Neural progenitor cell (in vitro differentiated cells): ENCODE data around the gene DNAJC18. TPM values are rescaled to one million over a fixed set of nuclear protein-coding genes. Genes with fewer than 3 reads are reported as not detected.

ENCODE experiments used
- DNase-seq: peaks from one replicate; pipeline ENCODE4 v3.0.0-alpha.2; 2016; ENCODE audit warnings: low spot score
- H2AFZ ChIP-seq: fragments of 200-600 bp; sonication (generic); replicated peaks from 2 replicates; pipeline ENCODE4 v1.6.1; 2016; ENCODE audit warnings: antibody characterized with exemption
- H3F3A ChIP-seq: fragments of 200-600 bp; sonication (generic); 2 replicates; pipeline ENCODE4 v1.6.1; 2016; ENCODE audit warnings: antibody characterized with exemption, low read depth
- H3K27ac ChIP-seq: fragments of 200-600 bp; sonication (generic); 2 replicates; pipeline ENCODE4 v1.5.1; 2016; ENCODE audit warnings: mild to moderate bottlenecking
- H3K27me3 ChIP-seq: fragments of 200-600 bp; sonication (generic); 2 replicates; pipeline ENCODE4 v1.6.1; 2016; ENCODE audit warnings: mild to moderate bottlenecking, moderate library complexity
- H3K36me3 ChIP-seq: fragments of 200-600 bp; sonication (generic); 2 replicates; pipeline ENCODE4 v1.5.1; 2016
- H3K4me1 ChIP-seq: fragments of 200-600 bp; sonication (generic); 2 replicates; pipeline ENCODE4 v1.6.1; 2016; ENCODE audit warnings: mixed run types
- H3K4me2 ChIP-seq: fragments of 200-600 bp; sonication (generic); 2 replicates; pipeline ENCODE4 v1.6.1; 2016
- H3K4me3 ChIP-seq: fragments of 200-600 bp; sonication (generic); 2 replicates; pipeline ENCODE4 v1.5.1; 2016
- H3K79me2 ChIP-seq: fragments of 200-600 bp; sonication (generic); 2 replicates; pipeline ENCODE4 v1.6.1; 2016; ENCODE audit warnings: low read depth
- H3K9ac ChIP-seq: fragments of 200-600 bp; sonication (generic); 2 replicates; pipeline ENCODE4 v1.6.1; 2016
- H3K9me3 ChIP-seq: fragments of 200-600 bp; sonication (generic); 2 replicates; pipeline ENCODE4 v1.5.1; 2016; ENCODE audit warnings: low read depth
- H4K20me1 ChIP-seq: fragments of 200-600 bp; sonication (generic); 2 replicates; pipeline ENCODE4 v1.6.1; 2016; ENCODE audit warnings: low read depth
- H3K27ac Mint-ChIP-seq: 3 replicates; pipeline ENCODE4 v1.8.0; 2021; ENCODE audit warnings: mixed read lengths
- H3K27me3 Mint-ChIP-seq: 2 replicates; pipeline ENCODE4 v1.8.0; 2022; ENCODE audit warnings: low read depth, mild to moderate bottlenecking, inconsistent platforms, moderate library complexity, mixed read lengths; ENCODE audit not compliant: insufficient read depth
- H3K36me3 Mint-ChIP-seq: 3 replicates; pipeline ENCODE4 v1.8.0; 2021; ENCODE audit warnings: mixed read lengths
- H3K4me1 Mint-ChIP-seq: 3 replicates; pipeline ENCODE4 v1.8.0; 2021; ENCODE audit warnings: mixed read lengths
- H3K4me3 Mint-ChIP-seq: 3 replicates; pipeline ENCODE4 v1.8.0; 2021; ENCODE audit warnings: mild to moderate bottlenecking, moderate library complexity, mixed read lengths
- H3K9me3 Mint-ChIP-seq: 3 replicates; pipeline ENCODE4 v1.8.0; 2020; ENCODE audit warnings: mixed read lengths
- EZH2 ChIP-seq: fragments of 200-600 bp; sonication (generic); IDR thresholded peaks from 2 replicates; pipeline ENCODE4 v1.6.1; 2017; ENCODE audit warnings: antibody characterized with exemption, mild to moderate bottlenecking, moderate library complexity
- EZH2phosphoT487 ChIP-seq: fragments of 200-600 bp; sonication (generic); IDR thresholded peaks from 2 replicates; pipeline ENCODE4 v1.6.1; 2017; ENCODE audit warnings: antibody characterized with exemption
- total RNA-seq: library from RNA; depleted of rRNA; stranded (reverse); fragments of >200 nt; gene quantifications from 2 replicates; pipeline ENCODE4 v1.2.3, GENCODE V29; 2015; ENCODE audit warnings: low replicate concordance
- TF ChIP-seq, protein P1 (sequence below): fragments of 200-600 bp; sonication (generic); IDR thresholded peaks from 2 replicates; pipeline ENCODE4 v1.5.1; 2017; ENCODE audit warnings: antibody characterized with exemption, mild to moderate bottlenecking

Gene DNAJC18
- total RNA-seq, 1 donor from 2014 or later: 21.7 TPM

DNA sequence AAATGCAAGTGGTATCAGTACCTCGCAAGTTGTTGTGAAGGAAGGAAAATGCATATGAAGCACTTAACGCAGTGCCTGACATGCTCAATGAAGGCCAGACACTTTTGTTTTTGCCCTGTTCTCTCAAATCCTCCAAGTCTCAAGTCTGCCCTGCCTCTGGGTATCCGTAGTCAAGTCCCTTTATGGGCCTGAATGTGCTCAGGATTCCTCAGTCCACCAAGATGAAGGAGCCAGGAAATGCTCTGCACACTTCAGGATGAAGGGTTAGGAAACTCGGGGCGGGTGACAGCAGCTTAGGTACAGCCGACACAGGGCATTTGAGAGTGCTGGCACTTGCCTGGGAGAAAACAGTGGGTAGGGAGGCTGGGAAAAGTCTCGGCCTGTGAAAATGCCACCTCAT is 21.9 kb upstream of the DNAJC18 start:
- no peaks in the 10 kb centered on the region for H3K9me3 ChIP-seq
- no peak overlapping the region for H3K9ac ChIP-seq
- no peaks in the 10 kb centered on the region for H3K36me3 Mint-ChIP-seq
- H3K9me3 Mint-ChIP-seq: no peaks in the 10 kb centered on the region
- H3K27ac ChIP-seq: no peak overlapping the region
- H3K4me1 ChIP-seq: peaks cover 17% of the 10 kb centered on the region
- H3K27me3 ChIP-seq: no peaks in the 10 kb centered on the region
- H3K4me1 Mint-ChIP-seq: peaks cover 18% of the 10 kb centered on the region
- H2AFZ ChIP-seq: no peak overlapping the region
- no peaks in the 10 kb centered on the region for H3K36me3 ChIP-seq
- H3K79me2 ChIP-seq: no peaks in the 10 kb centered on the region
- no peak for DNase-seq
- H3F3A ChIP-seq: no peaks in the 10 kb centered on the region
- peaks cover 3% of the 10 kb centered on the region for H3K27me3 Mint-ChIP-seq
- no peaks in the 10 kb centered on the region for H4K20me1 ChIP-seq
- no peak overlapping the region for H3K4me3 ChIP-seq
- H3K4me2 ChIP-seq: no peak overlapping the region
- no peak for TF ChIP-seq EZH2phosphoT487
- TF ChIP-seq EZH2: no peak
- TF ChIP-seq, protein P1, sequence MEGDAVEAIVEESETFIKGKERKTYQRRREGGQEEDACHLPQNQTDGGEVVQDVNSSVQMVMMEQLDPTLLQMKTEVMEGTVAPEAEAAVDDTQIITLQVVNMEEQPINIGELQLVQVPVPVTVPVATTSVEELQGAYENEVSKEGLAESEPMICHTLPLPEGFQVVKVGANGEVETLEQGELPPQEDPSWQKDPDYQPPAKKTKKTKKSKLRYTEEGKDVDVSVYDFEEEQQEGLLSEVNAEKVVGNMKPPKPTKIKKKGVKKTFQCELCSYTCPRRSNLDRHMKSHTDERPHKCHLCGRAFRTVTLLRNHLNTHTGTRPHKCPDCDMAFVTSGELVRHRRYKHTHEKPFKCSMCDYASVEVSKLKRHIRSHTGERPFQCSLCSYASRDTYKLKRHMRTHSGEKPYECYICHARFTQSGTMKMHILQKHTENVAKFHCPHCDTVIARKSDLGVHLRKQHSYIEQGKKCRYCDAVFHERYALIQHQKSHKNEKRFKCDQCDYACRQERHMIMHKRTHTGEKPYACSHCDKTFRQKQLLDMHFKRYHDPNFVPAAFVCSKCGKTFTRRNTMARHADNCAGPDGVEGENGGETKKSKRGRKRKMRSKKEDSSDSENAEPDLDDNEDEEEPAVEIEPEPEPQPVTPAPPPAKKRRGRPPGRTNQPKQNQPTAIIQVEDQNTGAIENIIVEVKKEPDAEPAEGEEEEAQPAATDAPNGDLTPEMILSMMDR: no peak
- H3K4me3 Mint-ChIP-seq: no peak overlapping the region
- no peak overlapping the region for H3K27ac Mint-ChIP-seq

DNA sequence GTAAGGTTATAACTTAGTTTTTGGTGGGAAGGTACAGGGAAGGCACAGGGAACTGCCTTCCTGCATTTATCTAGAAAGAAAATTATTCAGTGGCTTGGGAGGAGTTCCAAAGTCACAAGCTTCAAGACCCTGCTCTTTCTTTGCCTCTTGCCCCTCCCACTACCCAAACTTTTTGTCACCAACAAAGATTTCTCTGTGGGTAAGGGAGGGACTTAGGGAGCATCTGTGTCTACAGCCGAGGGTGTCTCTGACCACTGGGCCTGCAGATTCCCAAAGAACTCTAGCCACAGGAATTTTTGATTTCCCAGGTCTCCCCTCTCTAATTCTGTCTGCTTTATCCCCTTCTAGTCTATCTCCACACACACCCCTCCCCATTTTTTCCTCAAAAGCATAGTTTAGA is 21.1 kb upstream of the DNAJC18 start:
- H3K9me3 Mint-ChIP-seq: no peaks in the 10 kb centered on the region
- peaks cover 17% of the 10 kb centered on the region for H3K4me1 ChIP-seq
- H3K9ac ChIP-seq: no peak overlapping the region
- H3K36me3 Mint-ChIP-seq: no peaks in the 10 kb centered on the region
- H3F3A ChIP-seq: no peaks in the 10 kb centered on the region
- no peak overlapping the region for H3K4me3 ChIP-seq
- no peak overlapping the region for H2AFZ ChIP-seq
- DNase-seq: no peak
- peaks cover 18% of the 10 kb centered on the region for H3K4me1 Mint-ChIP-seq
- H3K27ac Mint-ChIP-seq: peak overlapping the region; percentile 66
- H4K20me1 ChIP-seq: no peaks in the 10 kb centered on the region
- no peak overlapping the region for H3K4me2 ChIP-seq
- H3K9me3 ChIP-seq: no peaks in the 10 kb centered on the region
- no peaks in the 10 kb centered on the region for H3K79me2 ChIP-seq
- H3K27me3 Mint-ChIP-seq: peaks cover 3% of the 10 kb centered on the region
- H3K27me3 ChIP-seq: no peaks in the 10 kb centered on the region
- no peaks in the 10 kb centered on the region for H3K36me3 ChIP-seq
- H3K27ac ChIP-seq: no peak overlapping the region
- TF ChIP-seq EZH2: no peak
- no peak for TF ChIP-seq EZH2phosphoT487
- TF ChIP-seq, protein P1: no peak
- H3K4me3 Mint-ChIP-seq: no peak overlapping the region

DNA sequence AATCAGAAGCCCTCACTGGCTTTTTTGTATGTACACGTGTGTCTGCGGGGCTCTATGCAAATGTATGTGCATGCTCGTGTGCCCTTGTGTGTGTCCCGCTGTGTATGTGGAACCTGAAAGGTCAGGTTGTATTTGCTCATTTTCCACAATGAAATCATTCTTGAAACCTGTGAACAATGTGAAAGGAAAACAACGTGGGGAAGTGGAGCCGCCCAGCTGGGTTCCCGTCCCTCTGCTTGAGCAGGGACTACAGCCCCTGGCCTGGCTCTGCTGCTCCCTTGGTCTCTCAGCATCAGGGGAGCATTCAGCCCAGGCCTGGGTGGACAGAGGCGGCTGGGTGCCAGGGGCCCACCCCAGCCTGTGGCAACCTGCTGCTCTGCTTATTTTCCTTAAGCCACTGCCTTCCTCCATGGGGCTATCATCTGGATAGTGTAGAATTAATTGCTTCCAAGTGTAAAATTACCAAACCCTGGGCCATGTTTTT is 20.2 kb upstream of the DNAJC18 start:
- no peak overlapping the region for H3K27ac Mint-ChIP-seq
- Histone ChIP-seq H3K4me3 (no peak overlapping the region), H3K4me1 (peaks cover 17% of the 10 kb centered on the region), H4K20me1 (no peaks in the 10 kb centered on the region), H3K79me2 (no peaks in the 10 kb centered on the region), H3K27me3 (no peaks in the 10 kb centered on the region), H3F3A (no peaks in the 10 kb centered on the region), H3K9ac (no peak overlapping the region), H3K27ac (no peak overlapping the region), H3K36me3 (no peaks in the 10 kb centered on the region), H3K4me2 (no peak overlapping the region), H2AFZ (no peak overlapping the region), H3K9me3 (no peaks in the 10 kb centered on the region)
- no peak for TF ChIP-seq EZH2
- TF ChIP-seq EZH2phosphoT487: no peak
- TF ChIP-seq, protein P1: no peak
- no peaks in the 10 kb centered on the region for H3K36me3 Mint-ChIP-seq
- H3K9me3 Mint-ChIP-seq: no peaks in the 10 kb centered on the region
- H3K4me3 Mint-ChIP-seq: no peak overlapping the region
- H3K27me3 Mint-ChIP-seq: peaks cover 5% of the 10 kb centered on the region
- DNase-seq: no peak
- H3K4me1 Mint-ChIP-seq: peaks cover 18% of the 10 kb centered on the region
